COR-L47 (cell line): ENCODE results near the gene ZNF556.

Experiments used
- DNase-seq: peaks from one replicate; lab custom pipeline; 2025; lab: John Stamatoyannopoulos, UW

ZNF556 gene

GRCh38 chr19:2905918-2906519 lies 38.9 kb downstream of the ZNF556 start:
- DNase-seq: no peak

- DNase-seq: no peak
Measured at GRCh38 chr19:2906631-2907195, 39.6 kb downstream of the ZNF556 start.

- no peak for DNase-seq
Measured at GRCh38 chr19:2912306-2912705, 45.2 kb downstream of the ZNF556 start.

- no peak for DNase-seq
Measured at GRCh38 chr19:2917275-2918184, 50.4 kb downstream of the ZNF556 start.

GRCh38 chr19:2922987-2923386 lies 55.9 kb downstream of the ZNF556 start:
- peak; percentile 56 for DNase-seq

- peak; percentile 57 for DNase-seq
Measured at GRCh38 chr19:2923510-2923909, 56.4 kb downstream of the ZNF556 start.

- DNase-seq: no peak
Measured at GRCh38 chr19:2926341-2927031, 59.4 kb downstream of the ZNF556 start.

GRCh38 chr19:2927032-2927430 lies 59.9 kb downstream of the ZNF556 start:
- no peak for DNase-seq
